ENCODE measurements around the gene ACE.

ACE gene

GRCh38 chr17:63517825-63518534, 41.1 kb downstream of the ACE start:
- no peak for DNase-seq

DNA sequence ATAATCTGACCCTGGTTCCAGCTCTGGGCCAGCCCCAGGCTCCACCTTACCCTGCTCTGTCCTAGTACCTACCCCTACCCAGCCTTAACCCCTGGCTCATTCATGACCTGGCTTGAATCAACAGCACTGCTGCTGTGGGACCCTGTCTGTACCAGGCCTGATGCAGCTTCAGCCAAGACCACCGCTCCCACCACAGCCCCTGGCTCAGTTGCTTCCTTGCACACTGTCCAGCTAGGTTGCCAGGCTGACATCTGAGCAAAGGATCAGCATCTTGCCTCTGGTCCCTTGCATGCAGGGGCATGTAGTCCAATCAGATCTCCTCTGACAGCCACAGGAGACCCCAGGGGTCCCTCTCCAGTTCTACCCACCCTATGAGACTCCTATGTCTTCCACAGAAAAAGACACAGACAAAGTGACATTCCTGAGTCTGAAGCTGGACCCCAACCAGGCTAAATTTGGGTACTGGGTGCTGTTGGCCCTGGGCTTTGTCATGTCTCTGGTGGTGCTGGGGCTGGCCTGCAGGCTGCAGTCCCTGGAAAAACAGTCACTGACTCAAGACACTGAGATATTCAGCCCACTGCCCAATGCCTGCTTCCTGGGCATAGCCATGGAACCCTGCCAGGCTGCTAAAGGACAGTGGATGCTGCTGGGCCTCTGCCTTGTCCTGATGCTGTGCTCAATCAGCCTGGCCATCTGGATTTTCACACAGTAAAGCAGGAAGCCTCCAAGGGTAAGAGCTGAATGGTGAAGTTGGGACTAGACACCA, 42.4 kb downstream of the ACE start:
- no peak for DNase-seq

- no peak for DNase-seq
These were observed 43.4 kb downstream of the ACE start for GRCh38 chr17:63519972-63520882.

GRCh38 chr17:63523253-63523855, 46.5 kb downstream of the ACE start, which contains the start of gene KCNH6:
Gene KCNH6 (plus strand): TSS chr17:63523358. CDS start chr17:63523414, 56 bp downstream.
- DNase-seq: no peak

GRCh38 chr17:63524051-63524450, 47.2 kb downstream of the ACE start:
- DNase-seq: no peak

DNA sequence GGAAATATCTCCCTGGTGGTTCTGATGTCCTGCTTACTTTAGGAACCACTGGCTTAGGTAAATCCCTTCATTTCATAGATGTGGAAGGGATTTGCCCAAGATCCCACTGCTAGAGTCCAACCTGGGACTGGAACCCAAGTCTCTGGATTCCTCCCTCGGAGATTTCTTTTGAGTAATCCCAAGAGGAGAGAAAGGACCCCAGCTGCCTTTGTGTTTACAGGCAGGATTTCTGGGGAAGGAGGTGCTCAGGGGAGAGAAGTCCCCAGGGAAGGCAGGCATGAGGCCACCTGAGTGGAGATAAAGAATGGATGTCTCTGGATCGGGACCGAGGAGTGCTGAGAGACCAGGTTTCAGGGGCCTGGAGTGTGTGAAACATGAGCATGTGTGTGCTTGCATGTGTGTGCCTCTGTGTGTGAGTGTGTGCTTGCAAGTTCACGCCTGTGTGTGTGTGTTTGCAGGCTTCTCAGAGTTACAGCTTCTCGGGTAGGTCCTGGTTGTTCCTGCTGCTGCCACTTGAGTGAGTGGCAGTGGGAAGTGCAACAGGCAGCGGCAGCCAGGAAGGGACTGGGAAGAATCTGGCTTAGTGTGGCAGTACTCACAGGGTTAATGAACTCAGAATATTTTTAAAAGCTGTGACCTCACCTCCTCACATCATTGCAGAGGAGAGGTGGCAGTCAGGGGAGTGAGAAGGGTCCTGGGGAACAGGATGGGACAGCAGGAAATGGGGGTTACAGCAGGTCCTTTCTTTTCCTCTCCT, 48.5 kb downstream of the ACE start:
- DNase-seq: no peak

DNA sequence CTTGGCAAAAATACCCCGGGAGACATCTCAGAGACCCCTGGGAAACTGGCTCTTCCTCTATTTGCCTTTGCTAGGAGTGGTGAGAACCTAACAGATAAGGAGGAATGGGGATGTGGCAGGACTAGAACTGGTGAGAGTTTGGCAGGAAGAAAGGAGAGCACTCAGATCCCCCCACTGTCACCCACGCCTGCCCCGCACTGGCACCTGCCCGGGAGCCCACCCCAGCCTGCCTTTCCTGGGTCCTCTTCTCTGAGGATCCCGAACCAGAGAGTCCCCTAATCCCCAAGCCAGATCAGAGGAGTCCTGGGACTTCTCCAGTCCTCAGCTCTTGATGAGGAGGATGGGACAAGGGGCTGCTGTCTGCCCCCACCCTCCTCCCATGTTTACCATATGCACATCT, 50.0 kb downstream of the ACE start:
- DNase-seq: no peak

DNA sequence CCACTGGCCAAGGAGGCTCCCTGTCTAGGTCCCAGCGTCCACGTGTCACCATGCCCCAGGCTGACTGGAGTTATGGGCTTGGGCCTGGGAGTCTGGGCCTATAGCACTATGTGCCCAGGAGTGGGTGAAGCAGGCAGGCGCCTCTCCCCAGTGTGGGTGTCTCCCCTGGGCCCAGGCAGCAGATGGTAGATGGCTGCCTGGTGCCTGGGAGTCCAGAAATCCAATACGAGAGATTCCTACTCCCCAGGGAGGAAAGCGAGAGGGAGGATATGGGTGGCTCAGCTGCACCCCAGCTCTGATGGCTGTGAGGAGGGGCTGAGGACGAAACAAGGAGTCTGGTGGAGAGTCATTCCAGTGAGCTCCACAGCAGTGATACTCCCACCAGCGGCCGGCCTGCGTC, 51.3 kb downstream of the ACE start:
- no peak for DNase-seq

DNA sequence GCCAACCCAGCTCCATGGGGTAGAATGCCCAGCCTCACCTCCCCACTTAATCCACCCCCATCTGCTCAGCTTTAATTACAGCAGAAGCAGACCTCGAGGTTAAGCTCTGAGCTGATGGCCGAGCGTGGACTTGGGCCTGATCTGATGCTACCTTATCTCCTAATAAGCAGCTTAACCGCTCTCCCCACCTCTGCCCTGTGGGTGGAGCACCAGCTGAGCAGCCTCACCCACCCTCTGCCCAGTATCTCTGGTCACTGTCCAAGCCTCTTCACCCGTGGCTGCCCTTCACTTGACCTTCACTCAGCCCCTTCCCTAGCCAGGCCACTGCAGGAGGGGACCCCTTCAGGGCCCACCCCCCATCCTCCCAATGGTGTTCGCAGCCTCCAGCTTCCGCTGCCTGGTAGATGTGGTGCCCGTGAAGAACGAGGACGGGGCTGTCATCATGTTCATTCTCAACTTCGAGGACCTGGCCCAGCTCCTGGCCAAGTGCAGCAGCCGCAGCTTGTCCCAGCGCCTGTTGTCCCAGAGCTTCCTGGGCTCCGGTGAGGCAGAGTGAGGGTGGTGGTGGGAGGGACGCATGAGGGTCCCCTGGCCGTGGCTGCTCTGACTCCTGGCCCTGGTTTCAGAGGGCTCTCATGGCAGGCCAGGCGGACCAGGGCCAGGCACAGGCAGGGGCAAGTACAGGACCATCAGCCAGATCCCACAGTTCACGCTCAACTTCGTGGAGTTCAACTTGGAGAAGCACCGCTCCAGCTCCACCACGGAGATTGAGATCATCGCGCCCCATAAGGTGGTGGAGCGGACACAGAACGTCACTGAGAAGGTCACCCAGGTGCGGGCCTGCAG, 53.1 kb downstream of the ACE start:
- DNase-seq: no peak

DNA sequence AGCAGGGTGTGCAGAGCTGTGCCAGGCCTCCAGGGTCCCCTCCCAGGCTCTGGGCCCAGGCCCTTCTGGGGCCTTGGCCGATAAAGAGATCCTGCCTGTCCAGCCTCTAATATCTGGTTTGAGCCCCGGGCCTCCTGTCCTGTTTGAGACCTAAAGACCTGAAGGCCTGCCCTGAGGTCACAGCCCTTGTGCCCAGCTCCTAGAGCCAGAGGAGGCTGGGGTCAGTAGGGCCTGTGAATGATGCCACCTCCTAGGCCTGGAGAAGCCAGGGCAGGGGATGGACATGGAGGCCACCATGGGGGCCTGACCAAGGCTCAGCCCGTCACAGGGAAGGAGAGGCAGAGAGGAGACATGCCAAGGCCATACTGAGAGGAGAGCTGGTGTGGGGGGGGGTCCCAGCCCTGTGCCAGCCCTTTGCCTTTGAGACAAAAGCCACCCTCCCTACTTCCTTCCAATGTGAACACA, 53.7 kb downstream of the ACE start:
- no peak for DNase-seq

GRCh38 chr17:63531022-63531965, 54.4 kb downstream of the ACE start:
- no peak for DNase-seq

GRCh38 chr17:63533433-63534077, 56.7 kb downstream of the ACE start:
- no peak for DNase-seq

GRCh38 chr17:63534078-63534570, 57.3 kb downstream of the ACE start:
- no peak for DNase-seq

DNA sequence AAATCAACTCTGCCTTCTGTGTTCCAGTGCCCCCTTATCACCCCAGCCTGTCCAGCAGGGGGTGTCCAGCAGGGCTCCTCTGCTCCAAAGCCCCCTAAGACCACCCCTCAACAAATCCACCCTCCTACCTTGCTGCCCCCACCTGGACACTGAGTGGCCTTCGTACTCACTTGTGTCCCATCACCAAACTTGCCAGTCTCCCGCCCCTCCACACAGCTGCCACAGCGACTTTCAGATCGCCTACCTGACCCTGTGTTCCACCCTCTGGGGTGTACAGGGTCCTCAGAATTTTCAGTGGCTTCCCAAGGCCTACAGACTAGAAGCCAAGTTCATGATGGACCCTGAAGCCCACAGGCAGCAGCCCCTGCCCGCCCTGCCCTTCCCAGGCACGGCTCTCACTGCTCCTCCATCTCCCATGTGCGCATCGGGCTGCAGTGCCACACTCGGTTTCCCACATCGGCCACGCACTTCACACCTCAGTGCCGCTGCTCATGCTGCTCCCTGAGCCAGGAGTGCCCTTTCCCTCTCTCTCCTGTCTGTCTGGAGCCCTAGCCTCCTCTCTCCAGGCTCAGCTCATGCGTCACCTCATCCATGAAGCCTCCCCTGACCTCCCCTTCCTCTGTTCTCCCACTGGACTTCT, 58.1 kb downstream of the ACE start:
- DNase-seq: no peak

- DNase-seq: no peak
These were observed 58.8 kb downstream of the ACE start for GRCh38 chr17:63535640-63536039.

DNA sequence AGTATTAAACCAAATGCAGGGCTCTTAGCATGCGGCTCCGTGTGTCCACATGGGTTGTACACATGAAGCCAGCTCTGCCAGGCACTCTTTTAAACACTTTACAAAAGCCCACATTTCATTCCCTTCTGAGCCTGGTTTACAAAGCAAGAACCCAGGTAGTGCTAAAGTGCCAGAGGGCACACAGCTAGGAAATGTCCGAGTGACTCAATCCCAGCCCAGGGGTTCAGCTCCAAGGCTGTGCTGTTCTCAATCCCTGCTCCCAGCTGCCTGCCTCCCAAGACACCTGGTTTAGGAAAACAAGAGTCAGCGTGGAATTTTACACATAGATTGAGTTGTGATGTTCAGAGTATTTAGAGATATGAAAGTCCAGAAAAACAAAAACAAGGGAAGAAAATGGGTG, 60.1 kb downstream of the ACE start:
- DNase-seq: no peak

DNA sequence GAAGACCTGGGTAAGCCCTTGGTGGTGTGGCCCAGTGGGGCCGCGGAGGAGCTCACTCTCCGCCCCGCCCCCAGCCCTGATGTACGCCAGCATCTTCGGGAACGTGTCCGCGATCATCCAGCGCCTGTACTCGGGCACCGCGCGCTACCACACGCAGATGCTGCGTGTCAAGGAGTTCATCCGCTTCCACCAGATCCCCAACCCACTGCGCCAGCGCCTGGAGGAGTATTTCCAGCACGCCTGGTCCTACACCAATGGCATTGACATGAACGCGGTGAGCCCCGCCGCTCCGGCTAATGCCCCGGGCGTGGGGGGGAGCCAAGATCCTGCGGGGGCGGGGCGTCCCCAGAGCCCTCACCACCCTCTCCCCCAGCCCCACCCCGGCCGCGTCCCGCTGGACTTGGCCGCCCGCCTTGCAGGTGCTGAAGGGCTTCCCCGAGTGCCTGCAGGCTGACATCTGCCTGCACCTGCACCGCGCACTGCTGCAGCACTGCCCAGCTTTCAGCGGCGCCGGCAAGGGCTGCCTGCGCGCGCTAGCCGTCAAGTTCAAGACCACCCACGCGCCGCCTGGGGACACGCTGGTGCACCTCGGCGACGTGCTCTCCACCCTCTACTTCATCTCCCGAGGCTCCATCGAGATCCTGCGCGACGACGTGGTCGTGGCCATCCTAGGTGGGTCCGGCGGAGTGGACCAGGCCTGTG, 61.3 kb downstream of the ACE start:
- DNase-seq: no peak

Data from amniotic stem cell (primary cell).